ENCODE data around the gene CIB4. TPM values are rescaled to one million over a fixed set of nuclear protein-coding genes. Genes with fewer than 3 reads are reported as not detected.

Gene CIB4
- total and polyA plus RNA-seq, 2 experiments from 2014 or later = not detected

- 54 to 61% methylated on average over 7 of the region's 7 CpGs for WGBS, 2 experiments (ENCODE audit: low coverage in 1 of 2, low lambda C conversion rate in 2 of 2, missing lambda C conversion rate in 2 of 2)
- Histone ChIP-seq H2AFZ (no peak overlapping the region), H3K4me1 (ENCODE audit: insufficient read depth) (peaks cover 7% of the 10 kb centered on the region), H3K9me3 (ENCODE audit: low read depth) (no peaks in the 10 kb centered on the region), H3K4me3 (no peak overlapping the region), H3K27me3 (replicated peaks; ENCODE audit: insufficient read depth) (0 out of 2 replicates have a peak, but pooled peaks cover 4% of the 10 kb centered on the region), H3K9ac (no peak overlapping the region), H3K27ac (no peak overlapping the region), H3K36me3 (ENCODE audit: low read depth) (no peaks in the 10 kb centered on the region), H3K9me2 (ENCODE audit: insufficient read depth) (no peaks in the 10 kb centered on the region), H3K4me2 (ENCODE audit: unreplicated experiment) (no peak overlapping the region), H3K79me2 (ENCODE audit: insufficient read depth) (no peaks in the 10 kb centered on the region), H3F3A (ENCODE audit: insufficient read depth) (no peaks in the 10 kb centered on the region), H4K20me1 (ENCODE audit: insufficient read depth) (no peaks in the 10 kb centered on the region)
- in situ Hi-C loops (cut with MboI) = no loop called here
- no peak for DNase-seq
- no peak for TF ChIP-seq EZH2phosphoT487 (IDR thresholded peaks at IDR 0.05; ENCODE audit: insufficient read depth, low read depth)
- no peak for TF ChIP-seq EZH2 (IDR thresholded peaks at IDR 0.05; ENCODE audit: insufficient read depth, poor library complexity, severe bottlenecking)
These were observed 107.5 kb downstream of the CIB4 start for GRCh38 chr2:26533661-26534060.

DNA sequence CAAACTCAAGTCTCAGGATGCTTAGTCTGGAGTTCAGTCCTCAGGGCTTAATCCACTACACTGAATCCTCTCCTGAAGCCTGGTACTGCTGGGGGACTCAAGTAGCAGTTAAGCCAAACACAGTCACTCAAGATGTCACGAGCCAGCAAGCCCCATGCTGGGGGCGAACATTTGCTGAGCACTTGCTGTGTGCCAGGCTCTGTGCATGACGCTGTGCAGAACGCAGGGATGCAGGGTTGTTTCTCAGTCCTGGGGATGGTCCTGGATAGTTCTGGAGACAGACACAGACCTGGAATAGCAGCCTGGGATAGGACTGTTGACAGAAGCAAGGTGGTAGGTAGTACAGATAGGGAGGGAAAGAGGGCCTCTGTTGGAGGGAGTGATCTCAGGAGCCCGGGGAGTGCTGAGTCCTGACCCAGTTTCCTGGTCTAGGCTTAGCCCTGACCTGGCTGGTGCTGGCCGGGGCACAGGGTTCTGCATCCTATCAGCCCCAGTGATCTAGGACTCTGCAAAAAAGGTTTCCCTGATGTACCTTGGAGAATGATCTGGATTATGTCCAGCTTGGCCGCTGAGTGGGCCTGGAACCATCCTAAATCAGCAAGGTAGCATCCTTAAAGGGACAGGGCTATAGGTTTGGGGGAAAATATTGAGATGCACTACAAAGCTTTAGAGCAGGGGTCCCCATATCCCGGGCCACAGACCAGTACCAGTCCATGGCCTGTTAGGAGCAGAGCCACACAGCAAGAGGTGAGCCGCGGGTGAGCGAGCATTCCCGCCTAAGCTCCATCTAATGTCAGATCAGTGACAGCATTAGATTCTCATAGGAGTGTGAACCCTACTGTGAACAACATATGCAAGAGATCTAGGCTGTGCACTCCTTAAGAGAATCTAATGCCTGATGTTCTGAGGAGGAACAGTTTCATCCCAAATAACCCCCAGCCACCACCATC is 108.6 kb downstream of the CIB4 start:
- H3K4me1 ChIP-seq (ENCODE audit: insufficient read depth) = peaks cover 7% of the 10 kb centered on the region
- H3F3A ChIP-seq (ENCODE audit: insufficient read depth) = no peaks in the 10 kb centered on the region
- H4K20me1 ChIP-seq (ENCODE audit: insufficient read depth) = no peaks in the 10 kb centered on the region
- 0 out of 2 replicates have a peak, but pooled peaks cover 4% of the 10 kb centered on the region for H3K27me3 ChIP-seq (replicated peaks; ENCODE audit: insufficient read depth)
- no peak overlapping the region for H3K4me3 ChIP-seq
- no peak overlapping the region for H3K27ac ChIP-seq
- no peaks in the 10 kb centered on the region for H3K36me3 ChIP-seq (ENCODE audit: low read depth)
- H3K79me2 ChIP-seq (ENCODE audit: insufficient read depth) = no peaks in the 10 kb centered on the region
- H3K4me2 ChIP-seq (ENCODE audit: unreplicated experiment) = no peak overlapping the region
- DNase-seq = no peak
- in situ Hi-C loops (cut with MboI) = no loop called here
- no peak overlapping the region for H3K9ac ChIP-seq
- H3K9me3 ChIP-seq (ENCODE audit: low read depth) = no peaks in the 10 kb centered on the region
- H3K9me2 ChIP-seq (ENCODE audit: insufficient read depth) = no peaks in the 10 kb centered on the region
- no peak overlapping the region for H2AFZ ChIP-seq
- TF ChIP-seq EZH2 (IDR thresholded peaks at IDR 0.05; ENCODE audit: insufficient read depth, poor library complexity, severe bottlenecking) (no peak), EZH2phosphoT487 (IDR thresholded peaks at IDR 0.05; ENCODE audit: insufficient read depth, low read depth) (no peak)
- 67 to 68% methylated on average over 12 of the region's 12 CpGs for WGBS, 2 experiments (ENCODE audit: low coverage in 1 of 2, low lambda C conversion rate in 2 of 2, missing lambda C conversion rate in 2 of 2)

Small RNAs within 50 kb of the gene (small RNA-seq; reads per million reads assigned to genes)
- gene AC015977.1 (ENCODE audit: low read depth, low replicate concordance) = not detected

Other genes starting within 250 kb of the CIB4 start
- 0.89 TPM in 1 of 2 replicates, not detected in the other for gene DRC1, start 239.4 kb downstream of the CIB4 start, total RNA-seq (2014; rRNA removed; shearing (Covaris generic))
- 0.35 TPM in 1 of 2 replicates, not detected in the other for gene DRC1, start 239.4 kb downstream of the CIB4 start, polyA plus RNA-seq (2016; fragmentation: Nextera tagmentation; extraction: Ambion mirVana)
- gene OTOF, start 163.2 kb downstream of the CIB4 start, total RNA-seq (2014; rRNA removed; shearing (Covaris generic)) = 0.25 and 0.43 TPM in 2 replicates
- 0.37 and 0.38 TPM in 2 replicates for gene OTOF, start 163.2 kb downstream of the CIB4 start, polyA plus RNA-seq (2016; fragmentation: Nextera tagmentation; extraction: Ambion mirVana)
- not detected in 2 replicates for gene KCNK3, start 51.4 kb upstream of the CIB4 start, total RNA-seq (2014; rRNA removed; shearing (Covaris generic))
- gene KCNK3, start 51.4 kb upstream of the CIB4 start, polyA plus RNA-seq (2016; fragmentation: Nextera tagmentation; extraction: Ambion mirVana) = 0.04 TPM in 1 of 2 replicates, not detected in the other
- gene SLC35F6, start 122.9 kb upstream of the CIB4 start, total RNA-seq (2014; rRNA removed; shearing (Covaris generic)) = 45.4 and 46.9 TPM in 2 replicates
- gene SLC35F6, start 122.9 kb upstream of the CIB4 start, polyA plus RNA-seq (2016; fragmentation: Nextera tagmentation; extraction: Ambion mirVana) = 36.6 and 37.1 TPM in 2 replicates
- gene CENPA, start 144.7 kb upstream of the CIB4 start, total RNA-seq (2014; rRNA removed; shearing (Covaris generic)) = 5.7 and 8.1 TPM in 2 replicates
- gene CENPA, start 144.7 kb upstream of the CIB4 start, polyA plus RNA-seq (2016; fragmentation: Nextera tagmentation; extraction: Ambion mirVana) = 9.1 and 12.1 TPM in 2 replicates
- gene DPYSL5, start 206.8 kb upstream of the CIB4 start, total RNA-seq (2014; rRNA removed; shearing (Covaris generic)) = not detected in 2 replicates
- not detected in 2 replicates for gene DPYSL5, start 206.8 kb upstream of the CIB4 start, polyA plus RNA-seq (2016; fragmentation: Nextera tagmentation; extraction: Ambion mirVana)

All from GM23248 (cell line).